Tibial nerve (tissue), 4 donors: ENCODE data around the gene SHISA7. TPM values are rescaled to one million over a fixed set of nuclear protein-coding genes. Genes with fewer than 3 reads are reported as not detected.

ENCODE experiments used
- DNase-seq, 2 donors: peaks; one replicate each; pipeline ENCODE4 v3.0.0-alpha.2; 2019; ENCODE audit warnings: low spot score in 2 of 2
- H3K27ac ChIP-seq, 4 donors: fragments of 200-600 bp; sonication (generic) in 3 of 4; one replicate each; pipeline ENCODE4 v1.5.1; 2017 to 2019; ENCODE audit warnings: mild to moderate bottlenecking in 1 of 4
- H3K27me3 ChIP-seq, 2 donors: fragments of 200-600 bp; sonication (generic) in 1 of 2; one replicate each; pipeline versions ENCODE4 v1.5.1 to v1.6.0; 2017 to 2019
- H3K36me3 ChIP-seq, 3 donors: fragments of 200-600 bp; sonication (generic); one replicate each; pipeline ENCODE4 v1.5.1; 2018 to 2019
- H3K4me1 ChIP-seq, 4 donors: fragments of 200-600 bp; sonication (generic) in 3 of 4; one replicate each; pipeline ENCODE4 v1.5.1; 2017 to 2019
- H3K4me3 ChIP-seq, 4 donors: fragments of 200-600 bp; sonication (generic) in 3 of 4; one replicate each; pipeline ENCODE4 v1.5.1; 2017 to 2019; ENCODE audit warnings: mild to moderate bottlenecking in 1 of 4, moderate library complexity in 1 of 4
- H3K9me3 ChIP-seq, 4 donors: fragments of 200-600 bp; sonication (generic) in 3 of 4; one replicate each; pipeline ENCODE4 v1.5.1; 2017 to 2019
- EP300 ChIP-seq, 2 donors: sonication (generic); formaldehyde crosslinking; IDR thresholded peaks; one replicate each; pipeline ENCODE4 v1.6.1; 2017; ENCODE audit warnings: antibody characterized with exemption in 2 of 2, mild to moderate bottlenecking in 1 of 2
- POLR2A ChIP-seq, 2 donors: fragments of 450-650 bp; IDR thresholded peaks; one replicate each; pipeline ENCODE4 v1.6.1; 2017; ENCODE audit warnings: antibody characterized with exemption in 2 of 2, mild to moderate bottlenecking in 2 of 2, moderate library complexity in 2 of 2
- WGBS, 2 donors: methylation state at CpG; one replicate each; pipeline ENCODE4 v1.1.5; 2018; 5-methylcytosine and 5-hydroxymethylcytosine counted together
- total RNA-seq, 4 donors: library from RNA; depleted of rRNA; stranded (reverse); fragments of >200 nt; gene quantifications; one replicate each; pipeline ENCODE4 v1.1.0, GENCODE V29; 2016
- TF ChIP-seq, protein P1 (sequence below), 5 experiments: fragments of 200-600 bp in 3 of 5; fragments of 450-650 bp in 2 of 5; sonication (generic) in 3 of 5; IDR thresholded peaks; one replicate each; pipeline ENCODE4 v1.5.1; 2016 to 2019; ENCODE audit warnings: antibody characterized with exemption in 5 of 5, mild to moderate bottlenecking in 3 of 5, moderate library complexity in 2 of 5

SHISA7 gene
- total RNA-seq, 4 donors from 2014 or later, result 0.42 to 4.1 (median 2.0) TPM

DNA sequence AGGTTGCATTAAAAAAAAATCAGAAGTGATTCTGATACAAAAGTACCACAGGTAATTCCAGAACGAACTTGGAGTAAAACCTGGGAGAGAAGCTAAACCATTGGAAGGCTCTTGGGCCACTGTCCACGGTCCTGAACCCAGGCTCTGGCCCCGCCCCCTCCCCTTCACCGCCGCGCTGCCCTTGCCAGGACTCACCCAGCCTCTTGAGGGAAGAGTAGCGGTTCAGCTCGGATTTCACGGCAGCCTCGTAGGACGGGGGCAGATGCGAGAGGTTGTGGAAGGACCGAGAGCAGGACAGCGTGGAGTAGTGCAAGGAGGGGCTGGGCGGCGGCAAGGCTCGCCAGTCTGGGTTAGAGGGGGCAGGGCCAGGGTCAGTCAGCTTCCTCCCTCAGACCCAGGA, 5.7 kb downstream of the SHISA7 start:
- H3K27me3 ChIP-seq, result peaks cover 0 to 75% of the 10 kb centered on the region in 2 donors
- WGBS, 2 donors, result 2 to 3% methylated on average over 10 to 16 of the region's 17 CpGs
- H3K36me3 ChIP-seq, result peaks cover 0 to 5% (median 0%) of the 10 kb centered on the region in 3 donors
- H3K4me3 ChIP-seq, result no peak overlapping the region
- no peak for DNase-seq
- TF ChIP-seq POLR2A (IDR thresholded peaks at IDR 0.05) (no peak), EP300 (IDR thresholded peaks at IDR 0.05) (no peak)
- TF ChIP-seq, protein P1, sequence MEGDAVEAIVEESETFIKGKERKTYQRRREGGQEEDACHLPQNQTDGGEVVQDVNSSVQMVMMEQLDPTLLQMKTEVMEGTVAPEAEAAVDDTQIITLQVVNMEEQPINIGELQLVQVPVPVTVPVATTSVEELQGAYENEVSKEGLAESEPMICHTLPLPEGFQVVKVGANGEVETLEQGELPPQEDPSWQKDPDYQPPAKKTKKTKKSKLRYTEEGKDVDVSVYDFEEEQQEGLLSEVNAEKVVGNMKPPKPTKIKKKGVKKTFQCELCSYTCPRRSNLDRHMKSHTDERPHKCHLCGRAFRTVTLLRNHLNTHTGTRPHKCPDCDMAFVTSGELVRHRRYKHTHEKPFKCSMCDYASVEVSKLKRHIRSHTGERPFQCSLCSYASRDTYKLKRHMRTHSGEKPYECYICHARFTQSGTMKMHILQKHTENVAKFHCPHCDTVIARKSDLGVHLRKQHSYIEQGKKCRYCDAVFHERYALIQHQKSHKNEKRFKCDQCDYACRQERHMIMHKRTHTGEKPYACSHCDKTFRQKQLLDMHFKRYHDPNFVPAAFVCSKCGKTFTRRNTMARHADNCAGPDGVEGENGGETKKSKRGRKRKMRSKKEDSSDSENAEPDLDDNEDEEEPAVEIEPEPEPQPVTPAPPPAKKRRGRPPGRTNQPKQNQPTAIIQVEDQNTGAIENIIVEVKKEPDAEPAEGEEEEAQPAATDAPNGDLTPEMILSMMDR (IDR thresholded peaks at IDR 0.05), result no peak
- no peaks in the 10 kb centered on the region for H3K9me3 ChIP-seq
- H3K4me1 ChIP-seq, result peaks cover 0 to 36% (median 11%) of the 10 kb centered on the region in 4 donors
- no peak overlapping the region for H3K27ac ChIP-seq

DNA sequence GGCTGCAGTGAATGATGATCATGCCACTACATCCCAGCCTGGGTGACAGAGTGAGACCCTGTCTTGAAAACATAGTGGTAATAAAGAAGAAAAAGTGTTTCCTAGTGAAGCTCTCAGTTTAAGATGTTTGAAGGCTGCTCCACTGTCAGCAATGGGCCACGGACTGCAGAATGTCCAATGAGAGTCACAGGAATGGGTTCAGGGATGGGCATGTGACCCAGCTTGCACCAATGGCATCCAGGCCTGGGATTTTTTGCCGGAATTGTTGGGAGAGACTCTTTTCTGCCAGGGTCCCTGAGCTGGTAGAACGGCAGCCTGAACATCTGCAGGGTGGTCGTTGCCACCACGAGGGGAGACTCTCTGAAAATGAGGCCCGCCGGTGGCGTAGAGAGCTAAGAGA, 6.3 kb downstream of the SHISA7 start:
- Histone ChIP-seq H3K4me1 (peaks cover 0 to 30% (median 10%) of the 10 kb centered on the region in 4 donors), H3K36me3 (peaks cover 0 to 7% (median 0%) of the 10 kb centered on the region in 3 donors), H3K9me3 (no peaks in the 10 kb centered on the region), H3K4me3 (no peak overlapping the region), H3K27ac (no peak overlapping the region), H3K27me3 (peaks cover 0 to 76% of the 10 kb centered on the region in 2 donors)
- TF ChIP-seq EP300 (IDR thresholded peaks at IDR 0.05) (no peak), POLR2A (IDR thresholded peaks at IDR 0.05) (no peak)
- TF ChIP-seq, protein P1 (IDR thresholded peaks at IDR 0.05), result no peak
- WGBS, 2 donors, result 43 to 47% methylated on average over 8 of the region's 8 CpGs
- no peak for DNase-seq

DNA sequence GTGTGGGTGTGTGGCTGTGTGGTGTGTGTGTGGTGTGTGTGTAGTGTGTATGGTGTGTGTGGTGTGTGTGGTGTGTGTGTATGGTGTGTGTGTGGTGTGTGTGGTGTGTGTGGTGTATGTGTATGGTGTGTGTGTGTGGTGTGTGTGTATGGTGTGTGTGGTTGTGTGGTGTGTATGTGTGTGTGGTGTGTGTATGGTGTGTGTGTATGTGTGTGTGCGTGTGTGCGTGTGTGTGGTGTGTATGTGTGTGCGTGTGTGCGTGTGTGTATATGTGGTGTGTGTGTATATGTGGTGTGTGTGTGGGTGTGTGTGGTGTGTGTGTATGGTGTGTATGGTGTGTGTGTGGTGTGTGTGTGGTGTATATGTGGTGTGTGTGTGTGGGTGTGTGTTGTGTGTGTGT, 8.1 kb downstream of the SHISA7 start:
- TF ChIP-seq EP300 (IDR thresholded peaks at IDR 0.05) (no peak), POLR2A (IDR thresholded peaks at IDR 0.05) (no peak)
- TF ChIP-seq, protein P1 (IDR thresholded peaks at IDR 0.05), result no peak
- Histone ChIP-seq H3K27me3 (peaks cover 0 to 73% of the 10 kb centered on the region in 2 donors), H3K9me3 (no peaks in the 10 kb centered on the region), H3K4me3 (no peak overlapping the region), H3K27ac (no peak overlapping the region), H3K4me1 (peaks cover 0 to 13% (median 0%) of the 10 kb centered on the region in 4 donors), H3K36me3 (peaks cover 0 to 25% (median 0%) of the 10 kb centered on the region in 3 donors)
- WGBS, 2 donors, result 94 to 96% methylated on average over 4 of the region's 4 CpGs
- no peak for DNase-seq

DNA sequence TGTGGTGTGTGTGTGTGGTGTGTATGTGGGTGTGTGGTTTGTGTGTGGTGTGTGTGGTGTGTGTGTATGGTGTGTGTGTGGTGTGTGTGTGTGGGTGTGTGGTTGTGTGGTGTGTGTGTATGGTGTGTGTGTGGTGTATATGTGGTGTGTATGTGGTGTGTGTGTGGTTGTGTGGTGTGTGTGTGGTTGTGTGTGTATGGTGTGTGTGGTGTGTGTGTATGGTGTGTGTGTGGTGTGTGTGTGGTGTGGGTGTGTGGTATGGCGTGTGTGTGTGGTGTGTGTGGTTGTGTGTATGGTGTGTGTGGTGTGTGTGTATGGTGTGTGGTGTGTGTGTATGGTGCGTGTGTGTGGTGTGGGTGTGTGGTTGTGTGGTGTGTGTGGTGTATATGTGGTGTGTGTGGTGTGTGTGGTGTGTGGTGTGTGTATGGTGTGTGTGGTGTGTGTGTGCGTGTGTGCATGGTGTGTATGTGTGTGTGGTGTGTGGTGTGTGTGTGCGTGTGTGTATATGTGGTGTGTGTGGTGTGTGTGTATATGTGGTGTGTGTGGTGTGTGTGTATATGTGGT, 8.7 kb downstream of the SHISA7 start:
- 77 to 80% methylated on average over 4 of the region's 4 CpGs for WGBS, 2 donors
- Histone ChIP-seq H3K36me3 (peaks cover 0 to 27% (median 0%) of the 10 kb centered on the region in 3 donors), H3K4me1 (peaks cover 0 to 12% (median 0%) of the 10 kb centered on the region in 4 donors), H3K9me3 (no peaks in the 10 kb centered on the region), H3K4me3 (no peak overlapping the region), H3K27me3 (peaks cover 0 to 73% of the 10 kb centered on the region in 2 donors), H3K27ac (no peak overlapping the region)
- no peak for DNase-seq
- TF ChIP-seq POLR2A (IDR thresholded peaks at IDR 0.05), result no peak
- no peak for TF ChIP-seq EP300 (IDR thresholded peaks at IDR 0.05)
- TF ChIP-seq, protein P1 (IDR thresholded peaks at IDR 0.05), result no peak

DNA sequence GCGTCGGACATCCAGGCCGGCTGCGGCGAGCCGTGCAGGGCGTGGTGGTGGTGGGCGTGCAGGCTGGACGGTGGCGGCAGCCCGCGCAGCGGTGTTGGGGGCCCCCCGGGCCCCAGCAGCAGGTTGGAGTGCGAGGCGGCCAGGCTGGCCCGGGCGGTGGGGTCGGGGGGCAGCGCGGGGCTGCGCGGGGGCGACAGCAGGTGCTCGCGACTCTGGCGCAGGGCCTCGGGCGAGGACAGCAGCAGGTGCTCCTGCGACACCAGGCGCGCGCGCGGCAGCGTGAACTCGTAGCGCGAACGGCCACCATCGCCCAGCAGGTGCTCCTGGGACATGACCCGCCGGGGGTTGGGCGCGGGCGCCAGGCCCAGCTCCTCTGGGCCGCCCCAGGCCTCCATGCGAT, 9.8 kb downstream of the SHISA7 start:
- Histone ChIP-seq H3K9me3 (no peaks in the 10 kb centered on the region), H3K4me1 (peaks cover 0 to 21% (median 0%) of the 10 kb centered on the region in 4 donors), H3K36me3 (peaks cover 0 to 27% (median 0%) of the 10 kb centered on the region in 3 donors), H3K4me3 (no peak overlapping the region), H3K27me3 (peaks cover 0 to 67% of the 10 kb centered on the region in 2 donors), H3K27ac (no peak overlapping the region)
- TF ChIP-seq EP300 (IDR thresholded peaks at IDR 0.05), result no peak
- TF ChIP-seq, protein P1 (IDR thresholded peaks at IDR 0.05), result no peak
- TF ChIP-seq POLR2A (IDR thresholded peaks at IDR 0.05), result no peak
- no peak for DNase-seq
- no CpG with 5 or more reads among the region's 48 CpGs for WGBS, 2 donors
